Sigmoid colon (tissue), 4 donors: ENCODE measurements around the gene GLS.

Source experiments
- EP300 ChIP-seq, 4 donors: sonication (generic); formaldehyde crosslinking; IDR thresholded peaks; one replicate each; pipeline ENCODE4 v1.6.1; 2017; ENCODE audit warnings: antibody characterized with exemption in 4 of 4
- POLR2A ChIP-seq, 2 donors: fragments of 450-650 bp; IDR thresholded peaks; one replicate each; pipeline ENCODE4 v1.6.1; 2016; ENCODE audit warnings: antibody characterized with exemption in 2 of 2, mild to moderate bottlenecking in 2 of 2, moderate library complexity in 2 of 2
- POLR2AphosphoS5 ChIP-seq, 4 donors: sonication (generic); formaldehyde crosslinking; IDR thresholded peaks; one replicate each; pipeline ENCODE4 v1.6.1; 2017; ENCODE audit warnings: antibody characterized with exemption in 4 of 4
- TF ChIP-seq, protein P1 (sequence below), 4 experiments: fragments of 450-650 bp in 3 of 4; fragments of 200-600 bp in 1 of 4; IDR thresholded peaks; one replicate each; pipeline ENCODE4 v1.5.1; 2016 to 2019; ENCODE audit warnings: antibody characterized with exemption in 4 of 4, mild to moderate bottlenecking in 3 of 4, moderate library complexity in 2 of 4

GRCh38 chr2:190974629-190975361, 94.2 kb downstream of the GLS start:
- TF ChIP-seq, protein P1, sequence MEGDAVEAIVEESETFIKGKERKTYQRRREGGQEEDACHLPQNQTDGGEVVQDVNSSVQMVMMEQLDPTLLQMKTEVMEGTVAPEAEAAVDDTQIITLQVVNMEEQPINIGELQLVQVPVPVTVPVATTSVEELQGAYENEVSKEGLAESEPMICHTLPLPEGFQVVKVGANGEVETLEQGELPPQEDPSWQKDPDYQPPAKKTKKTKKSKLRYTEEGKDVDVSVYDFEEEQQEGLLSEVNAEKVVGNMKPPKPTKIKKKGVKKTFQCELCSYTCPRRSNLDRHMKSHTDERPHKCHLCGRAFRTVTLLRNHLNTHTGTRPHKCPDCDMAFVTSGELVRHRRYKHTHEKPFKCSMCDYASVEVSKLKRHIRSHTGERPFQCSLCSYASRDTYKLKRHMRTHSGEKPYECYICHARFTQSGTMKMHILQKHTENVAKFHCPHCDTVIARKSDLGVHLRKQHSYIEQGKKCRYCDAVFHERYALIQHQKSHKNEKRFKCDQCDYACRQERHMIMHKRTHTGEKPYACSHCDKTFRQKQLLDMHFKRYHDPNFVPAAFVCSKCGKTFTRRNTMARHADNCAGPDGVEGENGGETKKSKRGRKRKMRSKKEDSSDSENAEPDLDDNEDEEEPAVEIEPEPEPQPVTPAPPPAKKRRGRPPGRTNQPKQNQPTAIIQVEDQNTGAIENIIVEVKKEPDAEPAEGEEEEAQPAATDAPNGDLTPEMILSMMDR (IDR thresholded peaks at IDR 0.05) = no peak
- TF ChIP-seq EP300 (IDR thresholded peaks at IDR 0.05) (no peak), POLR2A (IDR thresholded peaks at IDR 0.05) (no peak), POLR2AphosphoS5 (IDR thresholded peaks at IDR 0.05) (no peak)
